Stomach smooth muscle (tissue), 2 donors: ENCODE results near the gene ST6GALNAC3.
"Not testable (repeated sequence)": the region's sequence is repeated elsewhere in the genome, so short reads cannot be mapped to it uniquely, and the experiment has no call there.

Source experiments
- H3K27ac ChIP-seq: one replicate; pipeline ENCODE4 v1.7.0; 2013; ENCODE audit warnings: mild to moderate bottlenecking, low read length, inconsistent platforms
- H3K27me3 ChIP-seq, 2 donors: one replicate each; pipeline ENCODE4 v1.7.0; 2013; ENCODE audit warnings: low read length in 2 of 2; ENCODE audit not compliant: insufficient read depth in 2 of 2, control insufficient read depth in 1 of 2
- H3K36me3 ChIP-seq, 2 donors: one replicate each; pipeline ENCODE4 v1.7.0; 2013; ENCODE audit warnings: low read length in 2 of 2; ENCODE audit not compliant: control insufficient read depth in 2 of 2, insufficient read depth in 2 of 2
- H3K4me1 ChIP-seq: one replicate; pipeline ENCODE4 v1.7.0; 2013; ENCODE audit warnings: low read length; ENCODE audit not compliant: control insufficient read depth, insufficient read depth
- H3K4me3 ChIP-seq, 2 donors: one replicate each; pipeline ENCODE4 v1.7.0; 2013; ENCODE audit warnings: low read length in 2 of 2
- H3K9ac ChIP-seq, 2 donors: one replicate each; pipeline ENCODE4 v1.7.0; 2013; ENCODE audit warnings: low read length in 2 of 2, mild to moderate bottlenecking in 1 of 2
- H3K9me3 ChIP-seq, 2 donors: one replicate each; pipeline ENCODE4 v1.7.0; 2013; ENCODE audit warnings: low read length in 2 of 2; ENCODE audit not compliant: control insufficient read depth in 2 of 2
- donor health status: healthy.
- donor health status: Pancreatic carcinoma.

ST6GALNAC3 gene

DNA sequence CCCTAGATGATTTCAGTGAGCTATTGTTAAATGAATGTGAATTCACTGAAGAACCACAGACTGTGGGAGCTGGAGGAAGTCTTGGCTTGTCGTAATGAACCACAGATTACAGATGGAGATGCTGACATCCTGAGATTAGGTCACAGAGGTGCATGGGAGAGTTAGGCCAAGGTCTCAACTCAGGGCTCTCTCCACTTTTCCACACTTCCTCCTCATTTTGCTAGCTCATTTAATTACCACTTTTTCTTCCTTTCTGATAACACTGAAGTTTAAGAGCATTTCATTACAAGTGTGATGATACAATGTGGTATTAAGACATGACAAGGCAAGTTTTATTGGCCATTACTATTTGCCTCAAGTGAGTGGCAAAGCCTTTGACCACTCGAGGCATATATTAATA, 30.8 kb downstream of the ST6GALNAC3 start:
- H3K36me3 ChIP-seq = no peaks in the 10 kb centered on the region
- H3K4me3 ChIP-seq = no peak overlapping the region
- H3K27ac ChIP-seq = no peak overlapping the region
- no peaks in the 10 kb centered on the region for H3K9me3 ChIP-seq
- no peaks in the 10 kb centered on the region for H3K27me3 ChIP-seq
- no peaks in the 10 kb centered on the region for H3K4me1 ChIP-seq
- no peak overlapping the region for H3K9ac ChIP-seq

DNA sequence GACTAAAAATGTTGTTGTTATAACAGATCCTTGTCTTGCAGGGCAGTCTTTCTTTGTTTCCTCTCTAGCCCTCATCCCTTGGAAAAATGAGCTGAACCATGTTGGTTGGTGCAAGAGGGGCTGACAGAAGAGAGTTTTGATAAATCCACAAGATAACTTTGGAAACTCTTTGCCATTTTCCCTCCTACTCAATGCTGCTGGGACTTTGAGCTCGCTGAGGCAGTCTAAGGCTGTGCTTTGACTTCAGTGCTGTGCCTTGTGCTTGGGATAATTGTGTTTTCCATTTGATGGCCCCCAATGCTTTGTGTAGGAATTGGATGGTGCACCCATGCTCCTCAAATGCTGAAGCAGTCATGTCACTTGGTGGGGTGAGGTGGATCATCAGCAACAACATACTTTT, 31.7 kb downstream of the ST6GALNAC3 start:
- no peaks in the 10 kb centered on the region for H3K4me1 ChIP-seq
- H3K9me3 ChIP-seq = no peaks in the 10 kb centered on the region
- H3K27me3 ChIP-seq = no peaks in the 10 kb centered on the region
- H3K27ac ChIP-seq = no peak overlapping the region
- H3K36me3 ChIP-seq = no peaks in the 10 kb centered on the region
- H3K9ac ChIP-seq = no peak overlapping the region
- no peak overlapping the region for H3K4me3 ChIP-seq

- H3K4me3 ChIP-seq = no peak overlapping the region
- H3K27me3 ChIP-seq = no peaks in the 10 kb centered on the region
- H3K4me1 ChIP-seq = no peaks in the 10 kb centered on the region
- no peak overlapping the region for H3K9ac ChIP-seq
- no peak overlapping the region for H3K27ac ChIP-seq
- no peaks in the 10 kb centered on the region for H3K36me3 ChIP-seq
- H3K9me3 ChIP-seq = no peaks in the 10 kb centered on the region
Measured at GRCh38 chr1:76106719-76107235, 32.2 kb downstream of the ST6GALNAC3 start.

- Histone ChIP-seq H3K4me3 (no peak overlapping the region), H3K9me3 (no peaks in the 10 kb centered on the region), H3K4me1 (no peaks in the 10 kb centered on the region), H3K27me3 (no peaks in the 10 kb centered on the region), H3K36me3 (no peaks in the 10 kb centered on the region), H3K27ac (no peak overlapping the region), H3K9ac (no peak overlapping the region)
Measured at GRCh38 chr1:76109404-76109803, 34.9 kb downstream of the ST6GALNAC3 start.

GRCh38 chr1:76109901-76110560, 35.5 kb downstream of the ST6GALNAC3 start:
- H3K9ac ChIP-seq = no peak overlapping the region
- H3K4me1 ChIP-seq = no peaks in the 10 kb centered on the region
- H3K27me3 ChIP-seq = no peaks in the 10 kb centered on the region
- H3K36me3 ChIP-seq = no peaks in the 10 kb centered on the region
- no peak overlapping the region for H3K27ac ChIP-seq
- no peak overlapping the region for H3K4me3 ChIP-seq
- H3K9me3 ChIP-seq = no peaks in the 10 kb centered on the region

- Histone ChIP-seq H3K4me3 (no peak overlapping the region), H3K27ac (no peak overlapping the region), H3K9ac (no peak overlapping the region), H3K9me3 (no peaks in the 10 kb centered on the region), H3K4me1 (no peaks in the 10 kb centered on the region), H3K27me3 (no peaks in the 10 kb centered on the region), H3K36me3 (no peaks in the 10 kb centered on the region)
Measured at GRCh38 chr1:76110666-76111065, 36.1 kb downstream of the ST6GALNAC3 start.

GRCh38 chr1:76112321-76112720, 37.8 kb downstream of the ST6GALNAC3 start:
- H3K9ac ChIP-seq, H3K4me3 ChIP-seq, H3K27me3 ChIP-seq, H3K27ac ChIP-seq, H3K4me1 ChIP-seq, H3K36me3 ChIP-seq, H3K9me3 ChIP-seq: not testable (repeated sequence)

GRCh38 chr1:76113446-76113845, 38.9 kb downstream of the ST6GALNAC3 start:
- no peak overlapping the region for H3K9ac ChIP-seq
- H3K27me3 ChIP-seq = no peaks in the 10 kb centered on the region
- H3K9me3 ChIP-seq = no peaks in the 10 kb centered on the region
- no peaks in the 10 kb centered on the region for H3K4me1 ChIP-seq
- no peak overlapping the region for H3K4me3 ChIP-seq
- no peaks in the 10 kb centered on the region for H3K36me3 ChIP-seq
- H3K27ac ChIP-seq = no peak overlapping the region

DNA sequence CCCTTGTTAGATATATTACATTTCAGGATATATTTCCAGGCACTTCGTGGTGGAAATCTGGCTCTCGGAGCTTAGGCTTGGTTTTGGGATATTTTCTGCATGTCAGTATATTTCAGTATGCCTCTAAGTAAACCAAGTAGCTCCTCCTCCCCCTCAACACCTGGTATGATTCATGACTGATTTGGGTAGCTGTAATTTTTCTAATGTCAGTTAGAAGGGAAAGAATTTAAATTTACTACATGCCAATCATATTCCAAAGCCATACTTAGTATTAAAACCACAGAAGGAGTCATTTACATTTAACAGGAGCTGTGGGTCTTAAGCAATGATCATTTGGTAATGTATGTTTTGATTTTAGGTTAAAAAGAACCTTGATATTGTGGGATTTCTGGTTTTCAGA, 40.6 kb downstream of the ST6GALNAC3 start:
- no peaks in the 10 kb centered on the region for H3K4me1 ChIP-seq

GRCh38 chr1:76121850-76122249, 47.3 kb downstream of the ST6GALNAC3 start:
- Histone ChIP-seq H3K27ac (no peak overlapping the region), H3K4me3 (no peak overlapping the region), H3K9ac (no peak overlapping the region)

More for the DNA sequence above, 40.6 kb downstream of the ST6GALNAC3 start:
- no peaks in the 10 kb centered on the region for H3K9me3 ChIP-seq
- no peak overlapping the region for H3K4me3 ChIP-seq
- H3K27ac ChIP-seq = no peak overlapping the region
- H3K36me3 ChIP-seq = no peaks in the 10 kb centered on the region
- no peaks in the 10 kb centered on the region for H3K27me3 ChIP-seq
- no peak overlapping the region for H3K9ac ChIP-seq

DNA sequence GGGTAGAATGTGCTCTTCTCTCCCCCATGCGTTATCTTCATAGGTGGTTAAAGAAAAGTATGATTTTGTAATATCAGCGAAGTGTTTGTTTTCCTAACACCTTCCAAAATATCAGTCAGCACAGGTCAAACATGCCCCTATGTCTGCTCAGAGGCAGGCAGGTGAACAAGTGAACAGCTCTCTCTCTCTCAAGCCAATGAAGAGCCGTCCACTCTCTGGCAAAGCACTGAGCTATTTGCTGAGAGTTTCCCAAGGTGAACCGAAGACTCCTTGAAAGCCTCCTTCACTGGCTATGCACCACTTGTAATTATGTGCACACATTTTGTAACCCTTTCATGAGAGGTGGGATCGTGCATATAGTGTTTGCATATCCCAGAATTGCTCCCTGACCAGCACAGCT, 47.7 kb downstream of the ST6GALNAC3 start:
- no peaks in the 10 kb centered on the region for H3K36me3 ChIP-seq
- H3K9me3 ChIP-seq = no peaks in the 10 kb centered on the region
- H3K27me3 ChIP-seq = no peaks in the 10 kb centered on the region
- no peak overlapping the region for H3K9ac ChIP-seq
- no peak overlapping the region for H3K4me3 ChIP-seq
- no peak overlapping the region for H3K27ac ChIP-seq
- peaks cover 3% of the 10 kb centered on the region for H3K4me1 ChIP-seq

More at GRCh38 chr1:76121850-76122249, 47.3 kb downstream of the ST6GALNAC3 start:
- no peaks in the 10 kb centered on the region for H3K27me3 ChIP-seq
- peaks cover 3% of the 10 kb centered on the region for H3K4me1 ChIP-seq
- H3K36me3 ChIP-seq = no peaks in the 10 kb centered on the region
- H3K9me3 ChIP-seq = no peaks in the 10 kb centered on the region
